ENCODE measurements around the gene ZNF366.

DNA sequence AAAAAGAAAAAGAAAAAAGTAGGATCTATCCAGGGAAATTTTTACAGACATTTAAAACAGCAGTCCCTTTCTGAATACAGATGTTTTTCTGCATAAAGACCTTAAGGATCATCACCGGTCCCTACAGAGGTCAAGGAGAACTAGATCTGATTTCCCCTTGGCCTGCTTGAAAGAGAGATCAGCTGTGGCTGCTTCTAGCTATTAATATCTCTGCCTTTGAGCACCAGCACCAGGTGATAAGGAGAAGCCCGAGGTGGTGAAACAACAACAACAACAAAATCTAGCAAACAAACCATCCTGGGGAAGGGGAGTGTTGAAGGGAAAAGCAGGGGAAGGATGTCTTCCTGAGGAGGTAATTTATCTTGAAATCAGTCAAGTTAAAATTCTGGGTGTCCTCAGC is 42.1 kb downstream of the ZNF366 start:
- TF ChIP-seq CTCF (IDR thresholded peaks at IDR 0.05) (no peak), EP300 (IDR thresholded peaks at IDR 0.05) (no peak), POLR2A (IDR thresholded peaks at IDR 0.05) (no peak)
